GM12875 (cell line): Measurements from ENCODE around the gene DENND1A.

Experiments used
- H3K4me3 ChIP-seq: one replicate; pipeline ENCODE4 v1.5.1; 2011; ENCODE audit warnings: low read depth, low read length, control low read depth
- CTCF ChIP-seq: IDR thresholded peaks from 2 replicates; pipeline ENCODE4 v1.5.1; 2011; ENCODE audit warnings: low read depth, mild to moderate bottlenecking, control low read depth, inconsistent platforms, low read length, moderate library complexity, borderline replicate concordance; ENCODE audit not compliant: insufficient read depth

The DENND1A gene

DNA sequence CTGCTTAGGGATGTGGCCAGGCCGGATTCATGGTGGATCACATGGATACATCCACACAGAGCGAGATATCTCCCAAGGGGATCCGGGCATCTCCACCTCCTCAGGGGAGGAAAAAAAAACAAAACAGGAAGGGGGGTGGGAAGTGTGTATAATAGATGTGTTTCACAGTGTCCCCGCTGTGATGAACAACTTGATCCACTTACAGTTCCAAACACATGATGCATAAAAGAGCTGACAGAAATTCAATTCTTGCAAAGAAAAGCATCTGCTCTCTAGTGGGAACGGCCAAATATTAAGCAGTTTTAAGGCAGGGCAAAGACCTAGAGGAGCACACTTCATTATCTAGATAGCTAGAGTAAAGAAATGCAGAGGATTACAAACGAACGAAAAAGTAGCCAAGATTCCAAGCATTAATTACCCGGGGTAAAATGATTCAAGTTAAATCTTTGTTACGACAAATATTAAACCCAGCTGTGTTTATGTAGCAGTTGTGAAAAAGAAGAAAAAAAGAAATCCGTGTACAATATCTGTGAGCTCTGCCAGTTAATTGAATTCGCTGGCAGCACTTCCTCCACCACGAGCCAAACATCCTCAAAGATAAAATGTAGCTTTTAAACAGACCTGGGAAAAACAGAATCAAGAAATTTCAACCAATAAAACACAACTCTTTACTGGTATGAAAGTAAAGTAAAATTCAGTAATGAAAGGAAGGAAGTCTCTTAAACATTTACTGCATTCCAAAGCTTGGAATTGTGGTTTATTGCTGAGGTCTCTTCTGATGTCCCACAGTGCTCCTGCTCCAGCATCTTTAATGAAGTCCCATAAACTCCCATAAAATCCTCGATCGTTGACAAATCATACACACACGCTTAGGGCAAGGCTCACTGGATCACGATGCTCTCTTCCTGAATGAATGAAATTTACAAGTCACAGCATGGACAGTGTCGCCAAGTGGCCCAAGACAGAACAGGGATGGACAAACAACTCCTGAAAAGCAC is 360.9 kb downstream of the DENND1A start:
- no peak for TF ChIP-seq CTCF
- no peak overlapping the region for H3K4me3 ChIP-seq

DNA sequence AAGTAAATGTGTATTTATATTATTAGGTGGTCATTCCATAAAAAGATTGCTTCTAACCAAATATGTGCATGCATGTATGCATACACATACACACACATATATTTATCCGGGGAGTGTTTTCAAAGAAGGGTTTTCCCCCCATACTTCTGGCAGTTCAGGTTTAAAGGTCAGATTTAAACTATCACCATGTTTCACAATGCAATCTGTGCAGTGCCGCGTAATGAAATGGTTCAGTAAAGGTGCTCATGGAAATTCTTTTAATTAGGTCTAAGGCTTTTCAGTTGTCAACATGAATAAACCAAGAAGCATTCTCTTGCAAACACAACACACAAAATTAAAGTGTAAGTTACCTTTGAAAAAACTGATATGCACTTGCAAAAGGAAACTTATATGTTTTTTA is 362.9 kb downstream of the DENND1A start:
- no peak overlapping the region for H3K4me3 ChIP-seq

GRCh38 chr9:123564652-123565051 is 365.3 kb downstream of the DENND1A start:
- no peak overlapping the region for H3K4me3 ChIP-seq
- TF ChIP-seq CTCF: no peak

More for the DNA sequence above, 362.9 kb downstream of the DENND1A start:
- TF ChIP-seq CTCF: no peak

- no peak for TF ChIP-seq CTCF
- no peak overlapping the region for H3K4me3 ChIP-seq
Measured at GRCh38 chr9:123562844-123563346, 367.0 kb downstream of the DENND1A start.

GRCh38 chr9:123561046-123561445 is 368.9 kb downstream of the DENND1A start:
- TF ChIP-seq CTCF: no peak
- no peak overlapping the region for H3K4me3 ChIP-seq

DNA sequence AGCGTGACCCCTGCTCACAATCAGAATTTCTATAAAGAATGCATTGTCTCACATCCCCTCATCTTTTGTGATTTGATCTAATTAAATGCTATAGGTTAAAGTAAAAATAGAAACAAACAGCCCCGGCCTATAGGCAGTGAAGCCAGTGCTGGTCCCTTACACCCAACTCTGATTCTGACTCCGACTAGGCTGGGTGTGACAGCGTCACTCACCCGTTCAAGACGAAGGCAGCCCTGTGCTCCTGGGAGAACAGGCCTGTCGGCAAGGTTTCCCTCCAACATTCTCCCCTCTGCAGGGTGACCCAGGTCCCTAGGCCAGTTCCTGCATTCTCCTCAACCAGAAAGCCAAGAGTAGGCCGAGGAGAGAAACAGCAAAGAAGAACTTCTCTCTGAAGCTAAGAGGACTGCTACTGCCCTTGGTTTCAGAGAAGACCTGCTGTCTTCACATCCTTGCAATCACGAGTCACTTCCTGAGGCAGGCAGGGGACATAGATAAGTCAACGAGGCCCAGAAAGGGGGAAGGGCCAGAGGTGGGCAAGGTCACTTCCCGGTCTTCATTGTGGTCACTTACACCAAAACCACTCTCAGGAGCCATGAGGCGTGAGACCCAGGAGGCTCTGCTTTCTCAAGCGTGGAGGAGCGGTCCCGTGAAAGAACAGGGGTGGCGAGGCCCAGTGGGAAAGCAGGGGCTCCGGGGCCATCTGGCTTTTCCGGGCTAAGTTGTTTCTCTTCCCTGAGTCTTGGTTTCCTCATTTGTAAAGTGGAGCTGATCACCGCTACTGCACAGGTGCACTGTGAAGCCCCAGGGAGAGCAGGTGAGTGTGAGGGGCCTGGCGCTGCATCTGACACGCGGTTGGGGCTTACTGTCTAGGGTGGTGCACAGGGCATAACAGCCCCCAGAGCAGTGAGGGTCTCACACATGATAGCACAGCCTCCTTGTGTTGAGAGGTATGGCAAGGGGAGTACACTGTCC is 373.2 kb downstream of the DENND1A start:
- TF ChIP-seq CTCF: no peak

More for the DNA sequence above, 373.2 kb downstream of the DENND1A start:
- H3K4me3 ChIP-seq: no peak overlapping the region
